Neural cell (in vitro differentiated cells): Measurements from ENCODE around the gene FAM217A. TPM values are rescaled to one million over a fixed set of nuclear protein-coding genes. Genes with fewer than 3 reads are reported as not detected.
"Not testable (repeated sequence)": the region's sequence is repeated elsewhere in the genome, so short reads cannot be mapped to it uniquely, and the experiment has no call there.

ENCODE experiments used
- H2AFZ ChIP-seq: fragments of 200-600, 300-800 bp; sonication (generic), shearing (Covaris generic); 2 replicates; pipeline ENCODE4 v1.6.0; 2014; ENCODE audit warnings: low read depth, mild to moderate bottlenecking, antibody characterized with exemption, low read length, moderate library complexity
- H3F3A ChIP-seq: fragments of 200-600 bp; shearing (Covaris generic); 2 replicates; pipeline ENCODE4 v1.6.1; 2016; ENCODE audit warnings: mild to moderate bottlenecking, moderate library complexity, mixed read lengths, antibody characterized with exemption, low read length; ENCODE audit not compliant: insufficient read depth, poor library complexity, severe bottlenecking
- H3K27ac ChIP-seq: fragments of 200-600, 300-800 bp; sonication (generic), shearing (Covaris generic); 2 replicates; pipeline ENCODE4 v1.5.1; 2014; ENCODE audit warnings: mild to moderate bottlenecking, low read length, moderate library complexity
- H3K27me3 ChIP-seq: fragments of 300-800, 200-600 bp; sonication (generic), shearing (Covaris generic); 2 replicates; pipeline ENCODE4 v1.6.0; 2014; ENCODE audit warnings: mild to moderate bottlenecking, low read depth, low read length, moderate library complexity; ENCODE audit not compliant: insufficient read depth
- H3K36me3 ChIP-seq: fragments of 300-800, 200-600 bp; sonication (generic), shearing (Covaris generic); 2 replicates; pipeline ENCODE4 v1.5.1; 2014; ENCODE audit warnings: mild to moderate bottlenecking, antibody characterized with exemption, low read length, moderate library complexity; ENCODE audit not compliant: insufficient read depth
- H3K4me2 ChIP-seq: fragments of 300-800, 200-600 bp; sonication (generic), shearing (Covaris generic); 2 replicates; pipeline ENCODE4 v1.6.0; 2014; ENCODE audit warnings: mild to moderate bottlenecking, low read length
- H3K4me3 ChIP-seq: fragments of 300-800, 200-600 bp; sonication (generic), shearing (Covaris generic); 2 replicates; pipeline ENCODE4 v1.5.1; 2014; ENCODE audit warnings: mild to moderate bottlenecking, low read length, moderate library complexity
- H3K79me2 ChIP-seq: fragments of 200-600 bp; shearing (Covaris generic); replicated peaks from 2 replicates; pipeline ENCODE4 v1.6.0; 2014; ENCODE audit warnings: mild to moderate bottlenecking, low read length, moderate library complexity; ENCODE audit not compliant: insufficient read depth
- H3K9ac ChIP-seq: fragments of 300-800, 200-600 bp; sonication (generic), shearing (Covaris generic); 2 replicates; pipeline ENCODE4 v1.6.1; 2016; ENCODE audit warnings: mild to moderate bottlenecking, low read length, mixed read lengths
- H3K9me2 ChIP-seq: fragments of 200-600 bp; shearing (Covaris generic); 2 replicates; pipeline ENCODE4 v1.6.1; 2016; ENCODE audit warnings: mild to moderate bottlenecking, low read length, mixed read lengths; ENCODE audit not compliant: insufficient read depth
- H3K9me3 ChIP-seq: fragments of 200-600, 300-800 bp; sonication (generic), shearing (Covaris generic); 2 replicates; pipeline ENCODE4 v1.6.1; 2016; ENCODE audit warnings: mild to moderate bottlenecking, mixed run types, low read length, moderate library complexity, mixed read lengths
- H4K20me1 ChIP-seq: fragments of 200-600 bp; shearing (Covaris generic); 2 replicates; pipeline ENCODE4 v1.6.1; 2016; ENCODE audit warnings: mild to moderate bottlenecking, mixed run types; ENCODE audit not compliant: insufficient read depth
- EP300 ChIP-seq: fragments of 450-650 bp; conservative IDR thresholded peaks from 2 replicates; pipeline ENCODE4 v1.6.1; 2014; ENCODE audit warnings: antibody characterized with exemption, mild to moderate bottlenecking, moderate library complexity; ENCODE audit not compliant: poor library complexity, severe bottlenecking
- POLR2AphosphoS5 ChIP-seq: IDR thresholded peaks from 2 replicates; pipeline ENCODE4 v1.6.1; 2012
- REST ChIP-seq: IDR thresholded peaks from 2 replicates; pipeline ENCODE4 v1.6.1; 2012; ENCODE audit warnings: borderline replicate concordance
- polyA plus RNA-seq: library from polyadenylated mRNA; depleted of rRNA; stranded (reverse); fragments of >200 nt; gene quantifications from 2 replicates; pipeline ENCODE4 v1.2.3, GENCODE V29; 2014
- TF ChIP-seq, protein P1 (sequence below): fragments of 450-650 bp; IDR thresholded peaks from 2 replicates; pipeline ENCODE4 v1.5.1; 2014; ENCODE audit warnings: antibody characterized with exemption, mild to moderate bottlenecking, moderate library complexity; ENCODE audit not compliant: poor library complexity, severe bottlenecking

FAM217A gene
- polyA plus RNA-seq, 1 donor from 2014 or later: not detected

DNA sequence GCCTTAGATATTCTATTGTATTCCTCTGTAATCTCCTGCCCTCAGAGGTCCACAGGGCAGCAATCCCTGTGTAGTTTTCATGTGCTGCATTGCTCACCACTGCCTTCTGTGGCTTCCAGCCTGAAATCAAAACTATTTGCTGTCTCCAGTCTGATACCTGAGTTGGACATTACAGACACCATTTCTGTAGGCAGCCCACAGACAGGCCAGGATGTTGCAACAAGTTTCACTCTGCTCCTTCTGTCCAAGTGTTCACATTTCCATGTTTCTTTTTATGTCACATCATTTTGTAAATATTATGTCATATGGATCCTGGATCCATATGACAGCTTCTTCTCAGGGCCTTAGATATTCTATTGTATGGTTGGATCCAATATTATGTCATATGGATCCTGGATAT is 34.7 kb upstream of the FAM217A start:
- H3K27ac ChIP-seq: no peak overlapping the region

GRCh38 chr6:4112366-4112765 is 33.4 kb upstream of the FAM217A start:
- Histone ChIP-seq H3K36me3 (peaks cover 8% of the 10 kb centered on the region), H2AFZ (no peak overlapping the region), H3K9ac (no peak overlapping the region), H3K27ac (no peak overlapping the region), H3K4me2 (no peak overlapping the region), H3F3A (no peaks in the 10 kb centered on the region), H3K79me2 (no peaks in the 10 kb centered on the region), H3K4me3 (no peak overlapping the region), H4K20me1 (no peaks in the 10 kb centered on the region), H3K9me3 (peaks cover 2% of the 10 kb centered on the region), H3K9me2 (no peaks in the 10 kb centered on the region), H3K27me3 (no peaks in the 10 kb centered on the region)
- TF ChIP-seq EP300 (no peak), POLR2AphosphoS5 (no peak)

More for the DNA sequence above, 34.7 kb upstream of the FAM217A start:
- TF ChIP-seq, protein P1, sequence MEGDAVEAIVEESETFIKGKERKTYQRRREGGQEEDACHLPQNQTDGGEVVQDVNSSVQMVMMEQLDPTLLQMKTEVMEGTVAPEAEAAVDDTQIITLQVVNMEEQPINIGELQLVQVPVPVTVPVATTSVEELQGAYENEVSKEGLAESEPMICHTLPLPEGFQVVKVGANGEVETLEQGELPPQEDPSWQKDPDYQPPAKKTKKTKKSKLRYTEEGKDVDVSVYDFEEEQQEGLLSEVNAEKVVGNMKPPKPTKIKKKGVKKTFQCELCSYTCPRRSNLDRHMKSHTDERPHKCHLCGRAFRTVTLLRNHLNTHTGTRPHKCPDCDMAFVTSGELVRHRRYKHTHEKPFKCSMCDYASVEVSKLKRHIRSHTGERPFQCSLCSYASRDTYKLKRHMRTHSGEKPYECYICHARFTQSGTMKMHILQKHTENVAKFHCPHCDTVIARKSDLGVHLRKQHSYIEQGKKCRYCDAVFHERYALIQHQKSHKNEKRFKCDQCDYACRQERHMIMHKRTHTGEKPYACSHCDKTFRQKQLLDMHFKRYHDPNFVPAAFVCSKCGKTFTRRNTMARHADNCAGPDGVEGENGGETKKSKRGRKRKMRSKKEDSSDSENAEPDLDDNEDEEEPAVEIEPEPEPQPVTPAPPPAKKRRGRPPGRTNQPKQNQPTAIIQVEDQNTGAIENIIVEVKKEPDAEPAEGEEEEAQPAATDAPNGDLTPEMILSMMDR: no peak
- TF ChIP-seq REST: no peak
- TF ChIP-seq POLR2AphosphoS5: peak; percentile 10
- Histone ChIP-seq H3K36me3 (peaks cover 10% of the 10 kb centered on the region), H3K27me3 (no peaks in the 10 kb centered on the region), H3K4me2 (no peak overlapping the region), H2AFZ (no peak overlapping the region), H4K20me1 (no peaks in the 10 kb centered on the region), H3K9me2 (no peaks in the 10 kb centered on the region), H3K9me3 (peaks cover 2% of the 10 kb centered on the region), H3F3A (no peaks in the 10 kb centered on the region), H3K4me3 (no peak overlapping the region), H3K9ac (no peak overlapping the region), H3K79me2 (no peaks in the 10 kb centered on the region)

GRCh38 chr6:4109363-4109815 is 30.5 kb upstream of the FAM217A start:
- not testable (repeated sequence) for H3K27me3 ChIP-seq, H3K79me2 ChIP-seq, H4K20me1 ChIP-seq, H3K36me3 ChIP-seq, H2AFZ ChIP-seq, H3K9ac ChIP-seq, H3K9me2 ChIP-seq, H3K4me2 ChIP-seq, H3F3A ChIP-seq, H3K9me3 ChIP-seq, H3K4me3 ChIP-seq, H3K27ac ChIP-seq
